WI38 (cell line): ENCODE results near the gene ASS1.

ENCODE experiments used
- H3K4me3 ChIP-seq: 2 replicates; pipeline ENCODE4 v1.5.1; 2011; ENCODE audit warnings: low read depth, mild to moderate bottlenecking, control low read depth, low read length
- TF ChIP-seq, protein P1 (sequence below): IDR thresholded peaks from 2 replicates; pipeline ENCODE4 v1.5.1; 2012; ENCODE audit warnings: low read depth, mild to moderate bottlenecking, control low read depth, low read length

ASS1 gene

DNA sequence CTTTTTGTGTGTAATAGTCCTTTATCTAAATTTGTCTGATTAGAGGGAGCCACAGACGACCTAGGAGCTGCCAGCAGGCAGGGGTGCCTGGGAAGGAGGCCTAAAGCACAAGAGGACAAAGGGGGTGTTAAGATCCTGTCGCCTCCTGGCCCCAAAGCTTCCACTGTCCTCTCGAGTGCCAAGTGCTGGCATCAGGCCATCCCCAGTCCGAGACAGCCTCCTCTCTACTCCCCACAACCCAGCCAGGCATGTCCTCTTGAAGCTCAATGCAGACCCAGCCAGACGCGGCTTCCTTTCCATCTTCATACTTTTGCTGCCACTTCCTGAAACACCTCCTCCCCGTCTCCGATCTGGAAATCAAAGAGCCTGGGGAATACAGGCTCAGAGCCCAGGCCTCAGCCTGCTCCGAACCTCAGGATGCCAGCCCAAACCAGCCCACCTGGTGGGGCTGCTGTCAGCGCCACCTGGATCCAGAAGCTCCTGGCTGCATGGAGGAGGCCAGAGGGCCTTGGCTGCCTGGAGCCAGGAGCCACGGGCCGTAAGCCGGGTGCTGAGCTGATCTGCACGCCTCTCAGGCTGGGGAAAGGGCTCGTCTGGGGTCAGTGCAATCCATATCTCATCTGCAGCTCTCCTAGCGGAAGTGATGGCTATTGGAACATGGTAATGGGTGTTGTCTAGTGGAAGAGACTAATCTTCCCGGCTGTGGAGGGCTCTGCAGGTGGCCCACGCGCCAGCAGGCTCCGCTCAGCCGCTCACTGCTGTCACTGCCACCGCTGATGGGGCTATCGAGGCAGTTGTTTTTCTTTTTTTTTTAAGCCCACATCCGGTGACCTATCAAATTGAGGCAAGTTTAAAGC is 74.4 kb downstream of the ASS1 start:
- TF ChIP-seq, protein P1, sequence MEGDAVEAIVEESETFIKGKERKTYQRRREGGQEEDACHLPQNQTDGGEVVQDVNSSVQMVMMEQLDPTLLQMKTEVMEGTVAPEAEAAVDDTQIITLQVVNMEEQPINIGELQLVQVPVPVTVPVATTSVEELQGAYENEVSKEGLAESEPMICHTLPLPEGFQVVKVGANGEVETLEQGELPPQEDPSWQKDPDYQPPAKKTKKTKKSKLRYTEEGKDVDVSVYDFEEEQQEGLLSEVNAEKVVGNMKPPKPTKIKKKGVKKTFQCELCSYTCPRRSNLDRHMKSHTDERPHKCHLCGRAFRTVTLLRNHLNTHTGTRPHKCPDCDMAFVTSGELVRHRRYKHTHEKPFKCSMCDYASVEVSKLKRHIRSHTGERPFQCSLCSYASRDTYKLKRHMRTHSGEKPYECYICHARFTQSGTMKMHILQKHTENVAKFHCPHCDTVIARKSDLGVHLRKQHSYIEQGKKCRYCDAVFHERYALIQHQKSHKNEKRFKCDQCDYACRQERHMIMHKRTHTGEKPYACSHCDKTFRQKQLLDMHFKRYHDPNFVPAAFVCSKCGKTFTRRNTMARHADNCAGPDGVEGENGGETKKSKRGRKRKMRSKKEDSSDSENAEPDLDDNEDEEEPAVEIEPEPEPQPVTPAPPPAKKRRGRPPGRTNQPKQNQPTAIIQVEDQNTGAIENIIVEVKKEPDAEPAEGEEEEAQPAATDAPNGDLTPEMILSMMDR: no peak
- H3K4me3 ChIP-seq: no peak overlapping the region

DNA sequence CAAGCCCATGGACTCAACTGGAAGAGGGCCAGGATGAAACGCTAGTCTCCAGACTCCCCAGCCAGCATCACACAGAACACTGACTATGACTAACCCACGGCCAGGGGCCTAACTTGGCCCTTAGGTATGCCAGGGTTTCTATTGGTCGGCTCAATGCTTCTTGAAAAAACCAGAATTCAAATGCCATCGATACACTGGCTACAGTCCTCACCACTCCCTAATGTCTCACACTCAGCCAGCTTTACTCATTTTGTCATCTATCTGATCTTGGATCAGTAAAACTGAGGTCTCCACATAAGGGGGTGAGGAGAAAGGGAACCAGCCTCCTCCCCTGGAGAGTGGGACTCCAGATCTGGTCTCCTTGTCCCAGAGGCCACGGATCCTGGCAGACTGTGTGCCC is 75.2 kb downstream of the ASS1 start:
- TF ChIP-seq, protein P1: no peak
- H3K4me3 ChIP-seq: no peak overlapping the region

DNA sequence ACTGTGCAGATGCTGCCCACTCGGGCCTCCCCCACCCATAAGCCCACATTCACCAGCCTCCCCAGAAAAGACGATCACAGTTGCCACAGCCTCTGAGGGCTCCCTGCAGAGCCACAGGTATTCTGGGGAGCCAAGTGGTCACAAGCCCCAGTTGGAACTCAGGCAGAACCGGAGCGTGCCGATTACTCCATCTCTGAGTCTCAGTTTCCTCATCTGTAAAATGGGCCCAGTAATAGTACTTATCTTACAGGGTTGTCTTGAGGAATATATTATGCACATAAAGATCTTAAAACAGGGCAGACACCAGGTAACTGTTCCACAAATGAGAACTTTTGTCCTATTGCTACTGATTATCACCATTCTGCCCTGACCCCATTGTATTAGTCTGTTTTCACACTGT is 77.0 kb downstream of the ASS1 start:
- H3K4me3 ChIP-seq: no peak overlapping the region
- TF ChIP-seq, protein P1: no peak

DNA sequence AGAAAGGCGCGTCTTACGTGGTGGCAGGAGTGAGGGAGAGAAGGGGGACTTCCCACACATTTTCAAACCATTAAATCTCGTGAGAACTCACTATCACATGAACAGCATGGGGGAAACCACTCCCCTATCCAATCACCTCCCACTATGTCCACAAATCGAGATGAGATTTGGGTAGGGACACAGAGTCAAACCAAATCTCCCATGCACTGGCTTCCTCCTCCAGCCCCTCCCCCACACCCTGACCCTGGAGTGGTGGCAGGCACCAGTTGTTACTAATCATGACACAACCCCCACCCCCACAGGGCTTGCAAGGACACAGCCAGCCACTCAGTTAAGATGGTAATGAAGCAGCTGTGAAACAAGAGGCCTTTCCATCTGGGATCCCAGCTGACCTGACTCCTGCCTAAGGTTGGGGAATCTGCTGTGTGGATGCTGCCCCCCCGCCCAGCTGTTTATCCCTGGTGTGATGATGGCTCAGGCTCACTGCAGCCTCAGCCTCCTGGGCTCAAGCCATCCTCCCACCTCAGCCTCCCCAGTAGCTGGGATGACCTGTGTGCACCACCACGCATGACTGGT is 77.6 kb downstream of the ASS1 start:
- no peak overlapping the region for H3K4me3 ChIP-seq
- TF ChIP-seq, protein P1: no peak

- TF ChIP-seq, protein P1: no peak
These were observed 79.2 kb downstream of the ASS1 start for GRCh38 chr9:130523921-130524320.

DNA sequence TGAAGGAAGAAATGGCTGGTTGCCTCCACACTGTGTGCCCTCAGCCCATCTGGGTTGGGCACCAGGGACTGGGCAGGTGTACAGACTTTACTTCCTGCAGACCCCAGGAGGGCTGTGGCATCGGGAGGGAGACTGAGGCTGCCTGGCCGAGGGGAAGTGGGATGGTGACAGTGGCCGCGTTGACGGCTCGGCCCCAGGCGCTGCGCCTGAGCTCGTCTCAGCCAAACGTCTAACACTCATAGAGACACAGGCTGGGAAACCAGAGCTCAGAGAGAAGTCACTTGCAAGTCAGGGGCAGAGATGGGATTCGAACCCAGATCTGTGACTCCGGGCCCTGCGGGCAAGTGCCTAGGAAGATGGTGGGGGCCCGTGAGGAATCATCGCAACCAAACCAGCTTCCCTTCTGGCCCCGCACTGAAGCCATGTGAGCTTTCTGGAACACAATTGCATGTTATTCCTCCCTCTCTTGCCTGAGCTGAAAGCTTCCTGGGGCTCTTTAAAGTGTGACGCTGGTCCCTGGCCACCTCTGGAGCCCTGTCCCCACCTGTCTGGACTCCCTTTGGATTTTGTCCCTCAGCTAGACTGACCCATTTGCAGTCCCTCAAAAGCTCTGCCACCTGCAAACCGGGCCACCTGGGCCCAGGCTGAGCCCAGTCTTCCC is 81.6 kb downstream of the ASS1 start:
- no peak overlapping the region for H3K4me3 ChIP-seq
- TF ChIP-seq, protein P1: no peak

More at GRCh38 chr9:130523921-130524320, 79.2 kb downstream of the ASS1 start:
- no peak overlapping the region for H3K4me3 ChIP-seq
